ENCODE data around the gene SH2D1B. TPM values are rescaled to one million over a fixed set of nuclear protein-coding genes. Genes with fewer than 3 reads are reported as not detected.
"Not testable (repeated sequence)": the region's sequence is repeated elsewhere in the genome, so short reads cannot be mapped to it uniquely, and the experiment has no call there.

Gene SH2D1B
- total and polyA plus RNA-seq, 12 donors, result 0.09 to 0.60 (median 0.15) TPM; not detected in 7

- intact Hi-C loops (cut with DNase I), result no loop called here
- ATAC-seq (no peak), DNase-seq (no peak)
- no peak overlapping the region for H3K4me3 ChIP-seq
- peaks cover 0 to 41% (median 28%) of the 10 kb centered on the region in 7 donors for H3K27me3 ChIP-seq
- H3K27ac ChIP-seq, result no peak overlapping the region
- H3K9me3 ChIP-seq, result no peaks in the 10 kb centered on the region
- TF ChIP-seq CTCF (IDR thresholded peaks at IDR 0.05), result no peak
- no peaks in the 10 kb centered on the region for H3K36me3 ChIP-seq
- H3K4me1 ChIP-seq, result no peaks in the 10 kb centered on the region
These were observed 33.0 kb upstream of the SH2D1B start for GRCh38 chr1:162444903-162445302.

- DNase-seq; H3K27me3 ChIP-seq; H3K9me3 ChIP-seq; H3K4me1 ChIP-seq; H3K36me3 ChIP-seq; H3K27ac ChIP-seq; H3K4me3 ChIP-seq; ATAC-seq; intact Hi-C loops (cut with DNase I): not testable (repeated sequence)
- WGBS, 2 donors, result 71 to 84% methylated on average over 36 to 39 of the region's 47 CpGs
These were observed 21.2 kb upstream of the SH2D1B start for GRCh38 chr1:162432977-162433713.

- Histone ChIP-seq H3K4me3 (no peak overlapping the region), H3K4me1 (no peaks in the 10 kb centered on the region), H3K27ac (no peak overlapping the region), H3K27me3 (no peaks in the 10 kb centered on the region), H3K36me3 (no peaks in the 10 kb centered on the region), H3K9me3 (no peaks in the 10 kb centered on the region)
- no peak for TF ChIP-seq CTCF (IDR thresholded peaks at IDR 0.05)
- WGBS, 2 donors, result 90 to 94% methylated on average over 4 of the region's 4 CpGs
- ATAC-seq (no peak), DNase-seq (no peak)
- intact Hi-C loops (cut with DNase I), result no loop called here
These were observed 18.6 kb upstream of the SH2D1B start for GRCh38 chr1:162430583-162430982.

GRCh38 chr1:162422662-162423375 is 10.9 kb upstream of the SH2D1B start:
- Histone ChIP-seq H3K27ac (no peak overlapping the region), H3K9me3 (peaks cover 0 to 9% (median 0%) of the 10 kb centered on the region in 11 donors), H3K36me3 (no peaks in the 10 kb centered on the region), H3K4me1 (peaks cover 0 to 25% (median 0%) of the 10 kb centered on the region in 9 donors), H3K27me3 (no peaks in the 10 kb centered on the region), H3K4me3 (no peak overlapping the region)
- TF ChIP-seq CTCF (IDR thresholded peaks at IDR 0.05), result no peak
- ATAC-seq (peak in 1 of 8 donors; percentile 42), DNase-seq (no peak)
- intact Hi-C loops (cut with DNase I), result loop anchor here in 1 of 10 donors (10.0 kb wide), 1 partner anchor 122 kb away; no protein-coding TSS in a partner anchor
- 82 to 90% methylated on average over 10 of the region's 10 CpGs for WGBS, 2 donors

All from heart right ventricle (tissue), 16 donors.